ENCODE results near the gene RAPGEF5. TPM values are rescaled to one million over a fixed set of nuclear protein-coding genes. Genes with fewer than 3 reads are reported as not detected.

RAPGEF5 gene
- total RNA-seq, 2 experiments from 2014 or later, result 0.21 to 0.40 TPM

DNA sequence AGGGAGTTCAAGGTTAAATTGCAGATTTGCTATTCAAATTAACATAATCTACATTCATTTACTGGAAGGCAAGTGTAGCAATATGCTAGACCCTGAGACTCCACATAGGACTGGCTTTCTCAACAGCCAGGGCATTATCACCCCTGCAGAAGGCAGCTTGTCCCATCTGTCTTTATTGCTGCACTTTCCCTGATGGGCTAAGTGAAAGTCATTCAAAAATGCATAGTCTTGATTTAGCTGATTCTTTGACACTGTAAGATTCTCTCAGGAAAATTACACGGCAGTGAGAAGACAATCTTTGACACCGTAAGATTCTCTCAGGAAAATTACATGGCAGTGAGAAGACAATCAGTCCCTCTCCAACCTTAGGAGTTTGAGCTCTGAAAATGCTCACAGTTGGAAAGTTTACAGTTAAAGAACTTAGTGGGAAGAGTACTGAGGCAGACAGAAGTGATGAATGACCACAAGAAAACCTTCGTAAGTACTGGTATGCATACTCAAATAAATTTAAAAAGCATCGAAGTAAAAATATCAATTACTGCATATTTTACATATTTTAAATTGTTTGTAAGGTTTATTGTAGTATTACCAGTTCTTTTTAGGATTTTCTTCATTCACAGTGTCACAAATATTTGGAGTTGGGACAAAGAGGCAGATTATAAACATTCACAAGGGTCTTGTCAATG lies 88.9 kb downstream of the RAPGEF5 start:
- Mint-ChIP-seq H3K27me3 (ENCODE audit: low read depth) (peaks cover 6% of the 10 kb centered on the region), H3K27ac (no peak overlapping the region), H3K36me3 (ENCODE audit: low read depth) (no peaks in the 10 kb centered on the region), H3K4me3 (no peak overlapping the region), H3K4me1 (ENCODE audit: low read depth) (peaks cover 14% of the 10 kb centered on the region), H3K9me3 (no peaks in the 10 kb centered on the region)
- CTCF ChIA-PET, result no interaction called here
- no peak for DNase-seq
- intact Hi-C loops (cut with micrococcal nuclease), result no loop called here

DNA sequence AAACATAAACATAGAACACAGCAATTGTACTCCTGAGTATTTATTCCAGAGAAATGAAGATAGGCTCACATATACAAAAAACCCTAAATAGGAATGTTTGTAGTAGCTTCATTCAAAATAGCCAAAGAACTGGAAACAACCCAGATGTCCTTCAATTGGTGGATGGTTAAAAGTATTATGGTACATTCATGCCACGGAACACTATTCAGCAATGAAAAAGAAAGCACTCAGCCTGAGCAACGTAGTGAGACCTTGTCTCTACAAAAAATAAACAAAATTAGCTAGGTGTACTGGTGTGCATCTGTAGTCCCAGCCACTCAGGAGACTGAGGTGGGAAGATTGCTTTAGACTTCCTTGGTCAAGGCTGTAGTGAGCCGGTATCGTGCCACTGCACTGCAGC lies 94.4 kb downstream of the RAPGEF5 start:
- no peak for DNase-seq
- Mint-ChIP-seq H3K27ac (no peak overlapping the region), H3K4me3 (no peak overlapping the region), H3K4me1 (ENCODE audit: low read depth) (no peaks in the 10 kb centered on the region), H3K9me3 (no peaks in the 10 kb centered on the region), H3K36me3 (ENCODE audit: low read depth) (no peaks in the 10 kb centered on the region), H3K27me3 (ENCODE audit: low read depth) (peaks cover 12% of the 10 kb centered on the region)
- CTCF ChIA-PET, result interaction anchor here (0.6 kb wide), 1 partner anchor 88 kb away, joined by 3 read pairs; no protein-coding TSS in a partner anchor
- intact Hi-C loops (cut with micrococcal nuclease), result no loop called here

DNA sequence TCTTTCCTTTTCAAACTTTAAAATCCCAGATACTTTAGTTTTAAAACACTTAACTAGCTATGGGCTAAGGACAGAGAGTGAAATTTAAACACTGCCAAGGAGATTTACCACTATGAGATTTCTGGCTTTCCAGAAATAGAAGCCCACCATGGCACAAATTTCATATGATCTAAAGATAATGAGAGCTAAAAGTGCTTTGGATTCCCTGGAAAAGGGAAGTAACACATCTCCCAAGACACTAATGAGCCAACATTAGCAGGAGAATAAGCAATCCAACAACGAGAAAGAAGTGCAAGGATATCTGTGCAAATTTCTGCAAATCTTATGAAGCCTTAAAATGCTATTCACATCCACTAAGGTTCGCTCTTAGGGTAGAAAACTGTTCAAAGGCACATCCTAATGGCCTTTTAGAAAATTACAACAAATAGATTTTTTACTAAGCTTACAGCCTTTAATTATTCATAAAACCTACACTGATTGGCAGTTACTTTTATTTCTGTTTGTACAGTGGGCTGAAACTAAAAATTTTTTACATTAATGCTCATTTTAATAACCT lies 100.3 kb downstream of the RAPGEF5 start:
- no peak for DNase-seq
- intact Hi-C loops (cut with micrococcal nuclease), result loop anchor here (10.0 kb wide), 1 partner anchor 142 kb away; no protein-coding TSS in a partner anchor
- no peak overlapping the region for H3K4me3 Mint-ChIP-seq
- H3K27ac Mint-ChIP-seq, result no peak overlapping the region
- no peaks in the 10 kb centered on the region for H3K36me3 Mint-ChIP-seq (ENCODE audit: low read depth)
- CTCF ChIA-PET, result interaction anchor here (1.0 to 1.2 kb wide), 2 partner anchors 14 to 147 kb away, joined by 3 read pairs; no protein-coding TSS in a partner anchor
- peaks cover 9% of the 10 kb centered on the region for H3K27me3 Mint-ChIP-seq (ENCODE audit: low read depth)
- H3K9me3 Mint-ChIP-seq, result no peaks in the 10 kb centered on the region
- H3K4me1 Mint-ChIP-seq (ENCODE audit: low read depth), result peaks cover 8% of the 10 kb centered on the region

DNA sequence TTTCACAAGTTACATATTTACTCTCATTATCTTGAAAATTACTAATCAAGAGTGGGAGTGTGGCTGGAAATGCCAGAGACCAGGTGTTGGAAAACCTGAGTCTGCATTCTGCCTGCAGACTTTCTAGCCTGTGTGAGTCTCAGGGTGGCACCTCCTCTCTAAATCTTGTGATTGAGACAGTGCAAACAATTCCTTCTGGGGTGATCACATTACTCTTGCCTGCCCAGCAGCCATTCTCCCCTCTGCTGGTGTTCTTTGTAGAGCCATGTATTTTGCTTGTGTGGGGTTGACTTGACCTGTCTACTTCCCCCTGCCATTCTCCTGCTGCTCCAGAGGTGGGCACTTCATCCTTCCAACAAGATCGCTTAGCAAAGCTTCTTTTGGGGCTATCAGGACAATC lies 101.1 kb downstream of the RAPGEF5 start:
- H3K4me3 Mint-ChIP-seq, result no peak overlapping the region
- intact Hi-C loops (cut with micrococcal nuclease), result loop anchor here (10.0 kb wide), 1 partner anchor 141 kb away; no protein-coding TSS in a partner anchor
- no peak overlapping the region for H3K27ac Mint-ChIP-seq
- H3K36me3 Mint-ChIP-seq (ENCODE audit: low read depth), result no peaks in the 10 kb centered on the region
- DNase-seq, result no peak
- CTCF ChIA-PET, result no interaction called here
- no peaks in the 10 kb centered on the region for H3K9me3 Mint-ChIP-seq
- peaks cover 8% of the 10 kb centered on the region for H3K4me1 Mint-ChIP-seq (ENCODE audit: low read depth)
- peaks cover 9% of the 10 kb centered on the region for H3K27me3 Mint-ChIP-seq (ENCODE audit: low read depth)

DNA sequence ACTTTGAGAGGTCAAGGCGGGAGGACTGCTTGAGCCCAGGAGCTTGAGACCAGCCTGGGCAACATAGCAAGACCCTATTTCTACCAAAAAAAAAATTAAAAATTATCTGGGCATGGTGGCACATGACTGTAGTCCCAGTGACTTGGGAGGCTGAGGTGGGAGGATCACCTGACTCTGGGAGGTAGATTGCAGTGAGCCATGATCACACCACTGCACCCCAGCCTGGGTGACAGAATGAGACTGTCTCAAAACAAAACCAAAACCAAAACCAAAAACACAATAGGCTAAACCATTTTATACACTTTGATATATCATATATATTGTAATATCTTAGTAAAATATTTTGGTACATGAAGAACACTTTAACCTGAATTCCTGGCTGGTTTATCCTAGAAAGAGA lies 101.6 kb downstream of the RAPGEF5 start:
- H3K36me3 Mint-ChIP-seq (ENCODE audit: low read depth), result no peaks in the 10 kb centered on the region
- DNase-seq, result peak; percentile 22
- intact Hi-C loops (cut with micrococcal nuclease), result loop anchor here (10.0 kb wide), 1 partner anchor 141 kb away; no protein-coding TSS in a partner anchor
- H3K4me1 Mint-ChIP-seq (ENCODE audit: low read depth), result peaks cover 8% of the 10 kb centered on the region
- CTCF ChIA-PET, result no interaction called here
- no peak overlapping the region for H3K4me3 Mint-ChIP-seq
- no peaks in the 10 kb centered on the region for H3K9me3 Mint-ChIP-seq
- peaks cover 9% of the 10 kb centered on the region for H3K27me3 Mint-ChIP-seq (ENCODE audit: low read depth)
- H3K27ac Mint-ChIP-seq, result no peak overlapping the region

DNA sequence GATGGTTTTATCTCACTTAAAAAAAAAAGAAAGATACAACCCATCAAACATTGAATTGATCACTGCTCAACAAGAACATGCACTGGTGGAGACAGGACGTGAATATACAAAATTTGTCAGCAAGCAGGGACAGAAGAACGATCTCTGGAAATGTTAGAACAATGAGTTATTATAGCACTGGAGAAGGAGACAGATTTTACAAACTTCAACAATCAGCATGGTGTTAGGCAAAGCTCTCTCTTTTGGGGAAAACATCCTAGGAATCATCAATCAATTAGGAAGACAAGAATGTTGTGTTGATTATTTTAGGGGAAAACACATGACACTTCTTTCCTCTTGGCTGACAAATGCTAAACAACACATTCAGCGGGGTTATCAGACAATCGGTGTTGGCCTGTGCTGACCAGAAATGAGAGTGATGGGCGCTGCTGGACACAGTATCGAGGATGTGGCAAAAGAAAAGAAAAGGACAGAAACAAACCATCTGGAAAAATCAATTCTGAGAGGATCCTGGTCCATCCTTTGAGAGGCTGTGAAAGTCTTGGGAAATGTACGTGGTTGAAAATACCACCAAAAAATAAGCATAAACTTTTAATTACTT lies 103.9 kb downstream of the RAPGEF5 start:
- Mint-ChIP-seq H3K27me3 (ENCODE audit: low read depth) (peaks cover 5% of the 10 kb centered on the region), H3K4me3 (no peak overlapping the region), H3K36me3 (ENCODE audit: low read depth) (no peaks in the 10 kb centered on the region), H3K9me3 (no peaks in the 10 kb centered on the region), H3K27ac (no peak overlapping the region), H3K4me1 (ENCODE audit: low read depth) (peaks cover 8% of the 10 kb centered on the region)
- CTCF ChIA-PET, result interaction anchor here (1.8 kb wide), 1 partner anchor 143 kb away, joined by 4 read pairs; no protein-coding TSS in a partner anchor
- DNase-seq, result no peak
- intact Hi-C loops (cut with micrococcal nuclease), result loop anchor here (10.0 kb wide), 1 partner anchor 138 kb away; no protein-coding TSS in a partner anchor

DNA sequence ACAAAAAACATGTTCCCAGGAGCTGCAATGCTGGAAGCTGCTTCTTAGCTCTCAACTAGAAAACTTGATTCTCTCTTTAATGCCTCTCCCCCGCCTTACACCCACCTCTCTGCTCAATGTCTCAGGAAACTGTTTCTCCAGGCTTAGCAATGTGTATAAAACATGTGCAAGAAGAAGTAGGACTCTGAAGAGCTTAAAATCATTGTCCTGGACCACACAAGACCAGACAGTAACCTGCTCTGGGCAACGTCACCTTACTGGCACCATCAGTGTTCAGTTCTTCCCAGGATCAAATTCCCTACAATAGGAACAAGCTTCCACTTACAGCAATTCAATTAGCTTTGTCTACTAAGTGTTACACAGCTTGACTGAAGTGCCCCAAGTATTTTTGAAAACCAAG lies 104.9 kb downstream of the RAPGEF5 start:
- no peaks in the 10 kb centered on the region for H3K36me3 Mint-ChIP-seq (ENCODE audit: low read depth)
- peaks cover 3% of the 10 kb centered on the region for H3K27me3 Mint-ChIP-seq (ENCODE audit: low read depth)
- CTCF ChIA-PET, result interaction anchor here (0.6 to 1.8 kb wide), 2 partner anchors 142 to 172 kb away, joined by 3 to 4 read pairs; no protein-coding TSS in a partner anchor
- H3K9me3 Mint-ChIP-seq, result no peaks in the 10 kb centered on the region
- no peak overlapping the region for H3K4me3 Mint-ChIP-seq
- peaks cover 8% of the 10 kb centered on the region for H3K4me1 Mint-ChIP-seq (ENCODE audit: low read depth)
- no peak overlapping the region for H3K27ac Mint-ChIP-seq
- intact Hi-C loops (cut with micrococcal nuclease), result loop anchor here (10.0 kb wide), 1 partner anchor 137 kb away; no protein-coding TSS in a partner anchor
- no peak for DNase-seq

DNA sequence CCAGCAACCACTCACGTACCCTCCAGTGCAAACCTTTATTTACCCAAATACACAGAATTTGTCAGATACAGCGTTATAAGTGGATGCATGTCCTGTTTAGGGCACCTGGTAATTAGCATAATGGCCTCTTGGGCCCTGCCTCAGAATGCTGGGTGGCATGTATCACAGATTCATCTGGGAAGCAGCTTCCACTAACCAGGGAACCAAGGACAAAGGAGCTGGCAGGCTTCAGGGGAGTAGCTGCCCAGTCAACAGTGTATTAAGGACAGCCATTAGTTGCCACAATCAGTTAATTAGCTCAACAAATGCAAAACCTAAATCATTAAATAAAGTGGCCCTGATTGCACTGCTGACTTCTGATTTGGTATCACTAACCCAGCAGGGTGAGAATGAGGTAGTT lies 105.7 kb downstream of the RAPGEF5 start:
- peaks cover 5% of the 10 kb centered on the region for H3K9me3 Mint-ChIP-seq
- H3K4me1 Mint-ChIP-seq (ENCODE audit: low read depth), result peaks cover 8% of the 10 kb centered on the region
- peaks cover 3% of the 10 kb centered on the region for H3K27me3 Mint-ChIP-seq (ENCODE audit: low read depth)
- H3K27ac Mint-ChIP-seq, result no peak overlapping the region
- H3K36me3 Mint-ChIP-seq (ENCODE audit: low read depth), result no peaks in the 10 kb centered on the region
- DNase-seq, result no peak
- CTCF ChIA-PET, result interaction anchor here (1.8 kb wide), 1 partner anchor 141 kb away, joined by 4 read pairs; no protein-coding TSS in a partner anchor
- H3K4me3 Mint-ChIP-seq, result no peak overlapping the region
- intact Hi-C loops (cut with micrococcal nuclease), result loop anchor here (10.0 kb wide), 1 partner anchor 136 kb away; no protein-coding TSS in a partner anchor

DNA sequence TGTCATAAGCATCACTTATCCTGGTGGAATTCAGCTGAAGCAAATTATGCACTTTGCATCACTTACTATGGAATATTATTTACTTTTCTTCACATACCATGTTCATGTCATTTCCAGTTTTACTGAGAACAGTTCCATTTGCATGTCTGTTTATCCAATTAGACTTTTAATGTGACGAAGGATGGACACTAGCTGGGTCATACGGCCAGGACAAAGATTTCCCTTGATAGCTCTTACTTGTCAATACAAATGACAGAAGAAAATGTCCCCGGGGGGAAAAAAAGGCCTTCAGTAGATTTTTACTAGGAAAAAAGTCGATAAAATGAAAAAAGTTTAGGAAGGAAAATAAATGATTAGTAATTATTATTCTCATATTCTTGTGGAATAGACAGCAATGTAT lies 106.6 kb downstream of the RAPGEF5 start:
- CTCF ChIA-PET, result interaction anchor here (0.7 to 1.0 kb wide), 2 partner anchors 15 to 43 kb away, joined by 4 to 6 read pairs; no protein-coding TSS in a partner anchor
- no peak for DNase-seq
- peaks cover 1% of the 10 kb centered on the region for H3K4me1 Mint-ChIP-seq (ENCODE audit: low read depth)
- peaks cover 3% of the 10 kb centered on the region for H3K27me3 Mint-ChIP-seq (ENCODE audit: low read depth)
- intact Hi-C loops (cut with micrococcal nuclease), result loop anchor here (10.0 kb wide), 1 partner anchor 136 kb away; no protein-coding TSS in a partner anchor
- H3K36me3 Mint-ChIP-seq (ENCODE audit: low read depth), result no peaks in the 10 kb centered on the region
- H3K27ac Mint-ChIP-seq, result no peak overlapping the region
- H3K4me3 Mint-ChIP-seq, result no peak overlapping the region
- peaks cover 11% of the 10 kb centered on the region for H3K9me3 Mint-ChIP-seq

DNA sequence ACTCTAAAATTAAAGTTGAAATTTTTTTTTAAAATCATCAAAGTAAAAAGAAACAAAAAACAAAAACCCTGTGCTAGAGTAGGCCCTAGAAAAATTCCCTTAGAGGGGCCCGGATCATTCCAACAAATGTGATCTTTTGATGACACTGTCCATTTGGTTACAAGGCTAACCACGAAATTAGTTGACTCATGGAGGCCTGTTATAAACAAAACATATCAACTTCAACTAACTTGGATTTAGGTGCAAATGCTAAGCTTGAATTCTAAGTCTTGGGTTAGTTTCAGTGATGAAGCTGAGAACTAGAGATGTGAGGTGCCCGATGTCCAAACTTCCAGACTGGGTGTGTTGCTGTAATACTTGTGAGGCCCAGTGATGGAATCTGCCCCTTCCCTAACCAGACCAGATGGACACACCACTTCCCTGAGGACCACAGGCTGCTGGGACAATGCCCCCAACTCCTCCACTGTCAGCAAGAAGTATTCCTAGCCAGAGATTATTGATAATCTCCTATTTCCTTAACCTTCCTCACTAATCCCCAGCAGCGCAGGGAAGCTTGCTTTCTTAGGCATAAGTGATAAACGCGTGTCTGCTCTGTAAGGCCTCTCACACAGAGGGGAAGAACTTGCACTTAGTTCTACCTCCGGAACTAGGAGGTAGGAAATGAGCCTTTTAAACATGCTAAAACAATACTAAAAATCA lies 108.7 kb downstream of the RAPGEF5 start:
- intact Hi-C loops (cut with micrococcal nuclease), result no loop called here
- peaks cover 11% of the 10 kb centered on the region for H3K9me3 Mint-ChIP-seq
- DNase-seq, result no peak
- H3K27me3 Mint-ChIP-seq (ENCODE audit: low read depth), result peaks cover 3% of the 10 kb centered on the region
- H3K4me1 Mint-ChIP-seq (ENCODE audit: low read depth), result no peaks in the 10 kb centered on the region
- H3K36me3 Mint-ChIP-seq (ENCODE audit: low read depth), result no peaks in the 10 kb centered on the region
- CTCF ChIA-PET, result no interaction called here
- H3K4me3 Mint-ChIP-seq, result no peak overlapping the region
- H3K27ac Mint-ChIP-seq, result no peak overlapping the region

DNA sequence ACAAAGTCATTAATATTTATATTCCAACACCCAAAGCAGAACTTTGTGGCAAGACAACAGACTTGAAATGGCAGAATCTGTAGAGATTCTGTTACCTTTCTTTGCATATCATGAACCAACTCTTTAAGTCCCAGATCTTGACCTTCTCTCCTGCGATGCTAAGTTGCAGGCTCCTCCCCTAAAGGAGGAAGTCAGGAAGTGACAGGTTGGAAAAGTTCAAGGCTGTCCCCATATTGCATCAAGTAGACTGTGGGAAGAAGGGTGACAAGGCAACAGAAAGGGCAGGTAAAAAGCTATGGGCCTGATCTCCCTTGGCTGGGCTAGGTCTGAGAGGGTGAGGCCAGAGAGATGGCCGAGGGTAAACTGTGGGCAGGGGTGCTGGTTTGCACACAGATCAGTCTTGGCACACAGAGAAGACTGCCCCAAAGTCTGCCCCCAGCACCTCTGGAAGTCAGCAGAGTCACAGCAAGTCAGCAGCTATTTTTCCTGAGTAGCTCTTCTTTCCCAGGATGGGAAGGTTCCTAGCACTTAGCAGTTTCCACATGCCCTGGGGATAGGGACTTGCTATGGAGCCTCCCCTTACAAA lies 115.1 kb downstream of the RAPGEF5 start:
- Mint-ChIP-seq H3K27ac (no peak overlapping the region), H3K27me3 (ENCODE audit: low read depth) (no peaks in the 10 kb centered on the region), H3K4me3 (no peak overlapping the region), H3K36me3 (ENCODE audit: low read depth) (no peaks in the 10 kb centered on the region), H3K9me3 (peaks cover 11% of the 10 kb centered on the region), H3K4me1 (ENCODE audit: low read depth) (no peaks in the 10 kb centered on the region)
- no peak for DNase-seq
- CTCF ChIA-PET, result no interaction called here
- intact Hi-C loops (cut with micrococcal nuclease), result no loop called here
